AG04449 (cell line): ENCODE results near the gene OSBP2.

ENCODE experiments used
- CTCF ChIA-PET: fragments of 350-600 bp; formaldehyde crosslinking; extraction: SDS; loops from one replicate; lab custom pipeline; 2021; ENCODE audit warnings: antibody characterized with exemption; lab: Yijun Ruan, JAX
- POLR2A ChIA-PET: fragments of 400-600, 350-600 bp; formaldehyde crosslinking; extraction: SDS; loops from one replicate; lab custom pipeline; 2020; ENCODE audit warnings: antibody characterized with exemption, inconsistent platforms; lab: Yijun Ruan, JAX
- DNase-seq: peaks from one replicate; pipeline ENCODE4 v3.0.0-alpha.2; 2010; ENCODE audit warnings: low read depth, low spot score
- H3K4me3 ChIP-seq: 2 replicates; pipeline ENCODE4 v1.5.1; 2011; ENCODE audit warnings: low read depth, mild to moderate bottlenecking, control low read depth, low read length
- CTCF ChIP-seq: IDR thresholded peaks from one replicate; pipeline ENCODE4 v1.5.1; 2011; ENCODE audit warnings: mild to moderate bottlenecking, moderate library complexity, low read length, control low read depth, inconsistent platforms; ENCODE audit not compliant: insufficient read depth; ENCODE audit errors: missing control alignments

The OSBP2 gene

GRCh38 chr22:30781271-30781875 lies 86.7 kb downstream of the OSBP2 start:
- POLR2A ChIA-PET = no interaction called here
- CTCF ChIA-PET = interaction anchor here (2.6 kb wide), 1 partner anchor 139 kb away, joined by 12 read pairs; no protein-coding TSS in a partner anchor
- DNase-seq = no peak
- TF ChIP-seq CTCF = no peak
- H3K4me3 ChIP-seq = no peak overlapping the region

DNA sequence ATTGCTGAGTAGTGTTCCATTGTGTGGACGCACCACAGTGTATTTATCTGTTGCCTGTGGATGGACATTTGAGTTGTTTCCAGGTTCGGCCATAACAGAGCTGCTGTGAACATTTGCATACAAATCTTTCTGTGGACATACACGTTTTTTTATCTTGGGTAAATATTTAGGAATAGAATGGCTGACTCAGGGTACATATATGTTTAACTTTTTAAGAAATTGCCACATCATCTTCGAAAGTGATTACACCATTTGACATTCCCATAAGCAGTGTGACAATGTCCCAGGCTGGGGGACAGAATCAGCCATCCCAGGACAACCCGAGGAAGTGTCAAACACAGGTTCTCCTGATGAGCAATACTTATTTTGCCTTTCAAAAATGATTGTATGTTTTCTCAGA lies 87.9 kb downstream of the OSBP2 start:
- no peak for DNase-seq
- H3K4me3 ChIP-seq = no peak overlapping the region
- ChIA-PET POLR2A (no interaction called here), CTCF (interaction anchor here (2.7 kb wide), 1 partner anchor 138 kb away, joined by 10 read pairs; no protein-coding TSS in a partner anchor)
- TF ChIP-seq CTCF = no peak

- TF ChIP-seq CTCF = no peak
- no peak overlapping the region for H3K4me3 ChIP-seq
- ChIA-PET CTCF (interaction anchor here (2.7 kb wide), 1 partner anchor 137 kb away, joined by 10 read pairs; no protein-coding TSS in a partner anchor), POLR2A (no interaction called here)
- DNase-seq = no peak
These were observed 88.3 kb downstream of the OSBP2 start for GRCh38 chr22:30783021-30783420.

DNA sequence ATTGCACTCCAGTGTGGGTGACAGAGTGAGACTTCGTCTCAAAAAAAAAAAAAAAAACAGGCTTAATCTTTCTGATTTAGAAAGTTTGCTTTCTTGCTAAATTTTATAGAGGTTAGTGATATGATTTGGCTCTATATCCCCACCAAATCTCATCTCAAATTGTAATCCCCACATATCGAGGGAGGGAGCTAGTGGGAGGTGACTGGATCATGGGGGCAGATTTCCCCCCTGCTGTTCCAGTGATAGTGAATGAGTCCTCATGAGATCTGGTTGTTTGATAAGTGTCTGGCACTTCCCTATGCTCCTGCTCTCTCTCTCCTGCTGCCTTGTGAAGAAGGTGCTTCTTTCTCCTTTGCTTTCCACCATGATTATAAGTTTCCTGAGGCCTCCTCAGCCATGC lies 90.9 kb downstream of the OSBP2 start:
- no peak overlapping the region for H3K4me3 ChIP-seq
- no peak for TF ChIP-seq CTCF
- CTCF ChIA-PET = no interaction called here
- POLR2A ChIA-PET = no interaction called here
- DNase-seq = no peak

- ChIA-PET CTCF (interaction anchor here (0.8 to 3.0 kb wide), 5 partner anchors 11 to 130 kb away, joined by 3 to 12 read pairs (median 3); no protein-coding TSS in a partner anchor), POLR2A (no interaction called here)
- TF ChIP-seq CTCF = no peak
These were observed 95.7 kb downstream of the OSBP2 start for GRCh38 chr22:30790366-30790765.

DNA sequence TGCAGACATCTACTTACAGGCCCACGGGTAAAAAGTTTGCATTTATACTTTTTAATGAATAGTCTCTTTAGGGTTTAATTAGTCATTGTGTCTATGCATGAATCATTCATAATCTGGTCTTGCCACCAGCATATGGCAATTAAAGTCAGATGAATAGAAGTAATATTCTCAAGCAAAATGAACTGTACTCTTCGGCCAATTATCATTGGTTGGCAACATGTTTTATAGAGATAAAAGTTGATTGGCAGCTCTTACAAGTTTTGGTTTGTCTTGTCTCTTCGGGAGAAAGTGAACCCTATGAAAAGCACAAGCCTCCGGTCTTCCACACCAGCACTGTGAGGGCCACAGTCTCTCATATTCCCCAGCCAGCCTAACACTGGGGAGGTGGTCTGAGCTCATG lies 97.8 kb downstream of the OSBP2 start:
- ChIA-PET POLR2A (no interaction called here), CTCF (no interaction called here)
- H3K4me3 ChIP-seq = no peak overlapping the region
- no peak for DNase-seq
- TF ChIP-seq CTCF = no peak

More at GRCh38 chr22:30790366-30790765, 95.7 kb downstream of the OSBP2 start:
- H3K4me3 ChIP-seq = no peak overlapping the region
- no peak for DNase-seq
